ENCODE data around the gene DENND11.
A peak's percentile ranks its signal among the peaks of the same experiment; 100 is the strongest.
"Not testable (repeated sequence)": the region's sequence is repeated elsewhere in the genome, so short reads cannot be mapped to it uniquely, and the experiment has no call there.

DENND11 gene

GRCh38 chr7:141708351-141708750 lies 6.4 kb upstream of the DENND11 start, which contains the start of gene WEE2:
Gene WEE2 (plus strand): TSS chr7:141708353. CDS start chr7:141708759, 406 bp downstream.
- DNase-seq (ENCODE audit: low spot score), result no peak

- no peak for DNase-seq (ENCODE audit: low spot score)
Measured at GRCh38 chr7:141706239-141707064, 4.5 kb upstream of the DENND11 start.

- DNase-seq (ENCODE audit: low spot score), result no peak
Measured at GRCh38 chr7:141704741-141705140, 2.8 kb upstream of the DENND11 start.

- DNase-seq (ENCODE audit: low spot score), result no peak
Measured at GRCh38 chr7:141704112-141704511, 2.1 kb upstream of the DENND11 start.

- no peak for DNase-seq (ENCODE audit: low spot score)
Measured at GRCh38 chr7:141702892-141703291, 926 bp upstream of the DENND11 start.

- peak; percentile 42 for DNase-seq (ENCODE audit: low spot score)
Measured at GRCh38 chr7:141701489-141702046, 398 bp downstream of the DENND11 start.

GRCh38 chr7:141700848-141701371 lies 1.1 kb downstream of the DENND11 start:
- peak; percentile 25 for DNase-seq (ENCODE audit: low spot score)

- peak; percentile 36 for DNase-seq (ENCODE audit: low spot score)
Measured at GRCh38 chr7:141700296-141700847, 1.6 kb downstream of the DENND11 start.

GRCh38 chr7:141699860-141700259 lies 2.1 kb downstream of the DENND11 start:
- no peak for DNase-seq (ENCODE audit: low spot score)

- peak; percentile 30 for DNase-seq (ENCODE audit: low spot score)
Measured at GRCh38 chr7:141698247-141699015, 3.5 kb downstream of the DENND11 start.

GRCh38 chr7:141697211-141697871 lies 4.6 kb downstream of the DENND11 start:
- DNase-seq (ENCODE audit: low spot score), result peak; percentile 81

- no peak for DNase-seq (ENCODE audit: low spot score)
Measured at GRCh38 chr7:141696348-141696747, 5.6 kb downstream of the DENND11 start.

GRCh38 chr7:141695803-141696289 lies 6.1 kb downstream of the DENND11 start:
- no peak for DNase-seq (ENCODE audit: low spot score)

GRCh38 chr7:141693082-141693481 lies 8.9 kb downstream of the DENND11 start:
- no peak for DNase-seq (ENCODE audit: low spot score)

- DNase-seq (ENCODE audit: low spot score), result no peak
Measured at GRCh38 chr7:141691961-141692360, 10.0 kb downstream of the DENND11 start.

- no peak for DNase-seq (ENCODE audit: low spot score)
Measured at GRCh38 chr7:141691540-141691939, 10.4 kb downstream of the DENND11 start.

- not testable (repeated sequence) for DNase-seq (ENCODE audit: low spot score)
Measured at GRCh38 chr7:141689072-141689825, 12.7 kb downstream of the DENND11 start.

- DNase-seq (ENCODE audit: low spot score), result no peak
Measured at GRCh38 chr7:141688043-141688442, 13.9 kb downstream of the DENND11 start.

- DNase-seq (ENCODE audit: low spot score), result no peak
Measured at GRCh38 chr7:141686670-141687069, 15.3 kb downstream of the DENND11 start.

GRCh38 chr7:141686074-141686473 lies 15.9 kb downstream of the DENND11 start:
- DNase-seq (ENCODE audit: low spot score), result no peak
